A549 treated with AZD2906 at 1 μM for 4 hours (cell line): ENCODE results near the gene UGT2A1. TPM values are rescaled to one million over a fixed set of nuclear protein-coding genes. Genes with fewer than 3 reads are reported as not detected.

ENCODE experiments used
- total RNA-seq: library from RNA; stranded (reverse); fragments of 200-300 nt; extraction: Qiagen RNA extraction; gene quantifications from 5 replicates; pipeline ENCODE4 v1.2.3, GENCODE V29; 2022

UGT2A1 gene
- not detected in 5 replicates for total RNA-seq

GRCh38 chr4:69653147-69653546 is at the start of gene UGT2A1:
UGT2A1 (minus strand) TSS chr4:69653247; CDS start chr4:69647644, 5,603 bp downstream.

GRCh38 chr4:69639542-69639941 is 13.5 kb downstream of the UGT2A1 start, which contains the start of gene UGT2A2:
UGT2A2 (minus strand) TSS chr4:69639642; CDS start chr4:69639640, 2 bp downstream.

Other genes with a start within 250 kb of the UGT2A1 start
- gene UGT2B4, start 157.3 kb downstream of the UGT2A1 start, total RNA-seq, result 0.05 TPM in 1 of 5 replicates, not detected in the others
- not detected in 5 replicates for gene UGT2A2, start 13.6 kb downstream of the UGT2A1 start, total RNA-seq
- 0.01 to 0.04 TPM (median 0.03 TPM) in 5 replicates for gene SULT1B1, start 107.4 kb upstream of the UGT2A1 start, total RNA-seq
- not detected in 5 replicates for gene SULT1E1, start 206.9 kb upstream of the UGT2A1 start, total RNA-seq